Left ventricle myocardium inferior (tissue), 1 donor: Measurements from ENCODE around the gene ZDHHC14. TPM values are rescaled to one million over a fixed set of nuclear protein-coding genes. Genes with fewer than 3 reads are reported as not detected.

ENCODE experiments used
- DNase-seq: peaks from one replicate; pipeline ENCODE4 v3.0.0-alpha.2; 2020
- H3K27ac ChIP-seq: fragments of 200-600 bp; replicated peaks from 2 replicates; pipeline ENCODE4 v1.8.0; 2021
- H3K27me3 ChIP-seq: fragments of 200-600 bp; 2 replicates; pipeline ENCODE4 v1.8.0; 2021; ENCODE audit warnings: low read depth
- H3K36me3 ChIP-seq: fragments of 200-600 bp; 2 replicates; pipeline ENCODE4 v1.8.0; 2021
- H3K4me1 ChIP-seq: fragments of 200-600 bp; 2 replicates; pipeline ENCODE4 v1.8.0; 2021
- H3K4me3 ChIP-seq: fragments of 200-600 bp; 2 replicates; pipeline ENCODE4 v1.8.0; 2021; ENCODE audit warnings: mild to moderate bottlenecking, moderate library complexity
- H3K9me3 ChIP-seq: fragments of 200-600 bp; replicated peaks from 2 replicates; pipeline ENCODE4 v1.8.0; 2021
- CTCF ChIP-seq: fragments of 200-600 bp; IDR thresholded peaks from 2 replicates; pipeline ENCODE4 v1.8.0; 2021; ENCODE audit warnings: antibody characterized with exemption, mild to moderate bottlenecking, borderline replicate concordance
- intact Hi-C: fragments of 100-400 bp; cut with micrococcal nuclease; formaldehyde crosslinking; loops from one replicate; pipeline ENCODE4 v1.11.0; 2022
- total RNA-seq: library from RNA; stranded (reverse); fragmentation: NEBNext Ultra II Directional; extraction: Animal tissue kit (Norgen Biotek cat#: 25700); gene quantifications from one replicate; pipeline ENCODE4 v1.2.1, GENCODE V29; 2021
- donor health status: DM: no; HTN: yes; CAD: no; lungs with severe emphysema.

ZDHHC14 gene
- total RNA-seq, 1 donor from 2014 or later = 10.0 TPM

DNA sequence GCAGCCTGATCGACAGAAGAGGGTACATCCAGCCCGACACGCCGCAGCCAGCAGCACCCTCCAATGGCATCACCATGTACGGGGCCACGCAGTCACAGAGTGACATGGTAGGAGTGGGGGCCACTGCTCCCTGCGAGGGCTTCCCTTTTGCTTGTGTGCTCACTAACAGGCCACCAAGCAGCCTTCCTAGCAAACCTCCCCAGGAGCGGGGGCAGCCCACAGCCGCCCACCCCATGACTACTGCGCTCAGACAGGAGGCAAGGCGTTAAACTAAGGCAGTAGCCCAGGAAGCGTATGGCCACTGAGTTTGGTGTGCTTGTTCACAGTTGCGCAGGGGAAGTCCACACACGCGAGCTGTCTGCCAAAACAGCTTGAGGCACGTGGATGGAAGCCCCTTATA is 272.5 kb downstream of the ZDHHC14 start:
- peaks cover 20% of the 10 kb centered on the region for H3K36me3 ChIP-seq
- no peaks in the 10 kb centered on the region for H3K9me3 ChIP-seq
- DNase-seq = no peak
- H3K4me1 ChIP-seq = peaks cover 17% of the 10 kb centered on the region
- H3K4me3 ChIP-seq = no peak overlapping the region
- H3K27ac ChIP-seq = no peak overlapping the region
- no peaks in the 10 kb centered on the region for H3K27me3 ChIP-seq
- no peak for TF ChIP-seq CTCF
- intact Hi-C loops = no loop called here

DNA sequence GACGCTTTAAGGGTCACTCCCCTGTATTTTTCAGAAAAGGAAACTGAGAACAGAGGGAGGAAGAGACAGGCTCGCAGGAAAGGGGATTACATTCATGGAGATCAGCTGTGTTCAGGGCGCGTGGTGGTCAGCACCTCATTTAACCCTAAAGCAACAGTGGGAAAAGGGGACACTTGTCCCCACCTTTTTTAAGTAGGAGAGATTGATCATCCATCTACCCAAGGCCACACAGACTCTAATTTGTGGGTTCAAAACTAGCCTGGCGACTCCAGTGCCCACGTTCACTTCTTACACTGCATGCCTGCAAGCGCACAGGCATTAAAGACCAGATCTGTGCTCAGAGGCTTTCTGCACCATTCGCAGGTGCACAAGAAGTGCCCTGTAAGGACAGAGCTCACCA is 274.1 kb downstream of the ZDHHC14 start:
- H3K36me3 ChIP-seq = peaks cover 20% of the 10 kb centered on the region
- peaks cover 7% of the 10 kb centered on the region for H3K4me1 ChIP-seq
- intact Hi-C loops = no loop called here
- H3K9me3 ChIP-seq = no peaks in the 10 kb centered on the region
- DNase-seq = no peak
- no peak overlapping the region for H3K4me3 ChIP-seq
- H3K27me3 ChIP-seq = no peaks in the 10 kb centered on the region
- TF ChIP-seq CTCF = no peak
- no peak overlapping the region for H3K27ac ChIP-seq

DNA sequence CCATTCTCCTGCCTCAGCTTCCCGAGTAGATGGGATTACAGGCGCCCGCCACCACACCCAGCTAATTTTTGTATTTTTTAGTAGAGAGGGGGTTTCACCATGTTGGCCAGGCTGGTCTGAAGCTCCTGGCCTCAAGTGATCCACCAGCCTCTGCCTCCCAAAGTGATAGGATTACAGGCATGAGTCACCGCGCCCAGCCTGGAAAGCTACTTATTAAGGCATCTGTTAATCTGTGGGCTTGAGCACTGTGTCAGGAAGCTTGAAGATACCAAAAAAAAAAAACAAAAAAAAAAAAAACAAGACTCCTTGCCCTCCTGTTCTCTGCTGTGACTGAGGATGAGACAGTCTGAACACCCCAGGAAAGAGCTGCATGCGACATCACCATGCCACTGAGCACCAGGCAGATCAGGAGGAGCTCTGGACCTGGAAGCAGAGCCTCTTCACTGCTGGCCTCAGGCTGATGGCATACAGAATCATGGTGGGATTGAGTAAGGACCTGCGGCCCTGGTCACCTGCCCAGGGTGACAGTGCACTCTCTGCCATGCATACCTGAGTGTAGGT is 275.5 kb downstream of the ZDHHC14 start:
- peaks cover 20% of the 10 kb centered on the region for H3K36me3 ChIP-seq
- H3K27ac ChIP-seq = no peak overlapping the region
- H3K9me3 ChIP-seq = no peaks in the 10 kb centered on the region
- TF ChIP-seq CTCF = no peak
- H3K4me3 ChIP-seq = no peak overlapping the region
- intact Hi-C loops = no loop called here
- H3K4me1 ChIP-seq = no peaks in the 10 kb centered on the region
- H3K27me3 ChIP-seq = no peaks in the 10 kb centered on the region
- DNase-seq = no peak

DNA sequence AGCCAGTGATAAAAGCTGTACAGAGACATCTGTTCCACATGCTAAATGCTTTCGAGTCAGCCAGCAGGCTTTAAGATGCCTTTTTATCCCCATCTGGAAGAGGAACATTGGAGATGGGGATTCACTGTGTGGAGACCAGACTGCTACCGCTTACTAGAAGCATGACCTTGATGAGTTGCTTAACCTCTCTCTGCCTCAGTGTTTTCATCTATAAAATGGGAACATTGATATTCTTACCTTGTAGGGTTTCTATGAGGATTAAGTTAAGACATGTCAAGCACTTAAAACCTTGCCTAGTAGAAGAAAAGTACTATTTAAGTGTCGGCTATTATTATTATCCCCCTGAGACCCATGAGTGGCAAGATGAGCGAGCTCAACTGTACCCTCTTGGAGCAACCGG is 276.8 kb downstream of the ZDHHC14 start:
- Histone ChIP-seq H3K9me3 (no peaks in the 10 kb centered on the region), H3K4me1 (no peaks in the 10 kb centered on the region), H3K27me3 (no peaks in the 10 kb centered on the region), H3K36me3 (peaks cover 20% of the 10 kb centered on the region), H3K4me3 (no peak overlapping the region), H3K27ac (no peak overlapping the region)
- no peak for TF ChIP-seq CTCF
- intact Hi-C loops = no loop called here
- no peak for DNase-seq

DNA sequence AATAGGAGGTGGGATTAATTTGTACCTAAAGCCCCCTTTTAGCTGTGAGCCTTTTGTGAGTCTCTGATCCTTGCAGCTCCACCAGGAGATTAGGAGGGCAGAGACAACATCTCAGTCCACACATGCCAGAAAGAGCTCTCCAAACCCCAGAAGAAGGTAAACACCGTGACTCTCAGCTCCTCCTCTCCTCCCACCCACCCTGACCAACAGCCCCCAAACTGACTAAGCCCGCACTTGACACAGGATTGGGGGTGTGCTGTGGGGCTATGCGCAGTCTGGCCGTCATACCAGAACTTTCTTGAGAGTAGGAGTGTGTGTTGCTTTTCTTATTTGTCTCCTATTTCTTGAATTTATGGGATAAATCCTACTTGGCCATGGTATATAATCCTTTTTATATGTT is 277.3 kb downstream of the ZDHHC14 start:
- no peaks in the 10 kb centered on the region for H3K9me3 ChIP-seq
- peaks cover 19% of the 10 kb centered on the region for H3K36me3 ChIP-seq
- H3K27me3 ChIP-seq = no peaks in the 10 kb centered on the region
- H3K27ac ChIP-seq = no peak overlapping the region
- no peak for TF ChIP-seq CTCF
- intact Hi-C loops = no loop called here
- H3K4me3 ChIP-seq = no peak overlapping the region
- no peaks in the 10 kb centered on the region for H3K4me1 ChIP-seq
- no peak for DNase-seq
